Stimulated activated CD4-positive, alpha-beta T cell treated with anti-CD3 and anti-CD28 coated beads, Interleukin-2, amount 100 ng/mL, for 24 hours (primary cell): ENCODE measurements around the gene DDIT3.
"Not testable (repeated sequence)": the region's sequence is repeated elsewhere in the genome, so short reads cannot be mapped to it uniquely, and the experiment has no call there.

ENCODE experiments used
- DNase-seq, 2 donors: peaks; one replicate each; pipeline ENCODE4 v3.0.0-alpha.2; 2020

The DDIT3 gene

DNA sequence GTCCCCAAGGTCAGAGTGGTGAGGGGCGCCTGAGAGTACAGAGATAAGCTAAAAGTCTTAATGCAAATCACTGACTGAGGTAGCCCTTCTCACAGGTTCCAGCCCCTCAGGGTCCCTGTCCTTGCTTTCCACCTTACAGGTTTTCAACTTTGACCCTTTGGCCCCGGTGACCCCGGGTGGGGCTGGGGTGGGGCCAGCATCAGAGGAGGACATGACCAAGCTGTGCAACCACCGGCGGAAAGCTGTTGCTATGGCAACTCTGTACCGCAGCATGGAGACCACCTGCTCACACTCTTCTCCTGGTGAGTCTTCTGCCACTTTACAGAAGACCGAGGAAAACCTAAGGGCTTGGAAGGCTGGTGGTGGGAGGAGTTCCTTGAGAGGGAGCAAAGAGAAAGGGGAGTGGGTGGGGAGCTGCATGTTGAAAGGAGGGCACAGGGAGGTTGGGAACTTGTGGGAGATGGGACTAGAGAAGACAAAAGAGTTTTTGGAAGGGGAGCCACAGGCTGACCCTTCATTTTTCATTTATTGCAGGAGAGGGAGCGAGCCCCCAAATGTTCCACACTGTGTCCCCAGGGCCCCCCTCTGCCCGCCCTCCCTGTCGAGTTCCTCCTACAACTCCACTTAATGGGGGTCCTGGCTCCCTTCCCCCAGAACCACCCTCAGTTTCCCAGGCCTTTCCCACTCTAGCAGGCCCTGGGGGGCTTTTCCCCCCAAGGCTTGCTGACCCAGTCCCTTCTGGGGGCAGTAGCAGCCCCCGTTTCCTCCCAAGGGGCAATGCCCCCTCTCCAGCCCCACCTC, 4.7 kb upstream of the DDIT3 start:
- no peak for DNase-seq

DNA sequence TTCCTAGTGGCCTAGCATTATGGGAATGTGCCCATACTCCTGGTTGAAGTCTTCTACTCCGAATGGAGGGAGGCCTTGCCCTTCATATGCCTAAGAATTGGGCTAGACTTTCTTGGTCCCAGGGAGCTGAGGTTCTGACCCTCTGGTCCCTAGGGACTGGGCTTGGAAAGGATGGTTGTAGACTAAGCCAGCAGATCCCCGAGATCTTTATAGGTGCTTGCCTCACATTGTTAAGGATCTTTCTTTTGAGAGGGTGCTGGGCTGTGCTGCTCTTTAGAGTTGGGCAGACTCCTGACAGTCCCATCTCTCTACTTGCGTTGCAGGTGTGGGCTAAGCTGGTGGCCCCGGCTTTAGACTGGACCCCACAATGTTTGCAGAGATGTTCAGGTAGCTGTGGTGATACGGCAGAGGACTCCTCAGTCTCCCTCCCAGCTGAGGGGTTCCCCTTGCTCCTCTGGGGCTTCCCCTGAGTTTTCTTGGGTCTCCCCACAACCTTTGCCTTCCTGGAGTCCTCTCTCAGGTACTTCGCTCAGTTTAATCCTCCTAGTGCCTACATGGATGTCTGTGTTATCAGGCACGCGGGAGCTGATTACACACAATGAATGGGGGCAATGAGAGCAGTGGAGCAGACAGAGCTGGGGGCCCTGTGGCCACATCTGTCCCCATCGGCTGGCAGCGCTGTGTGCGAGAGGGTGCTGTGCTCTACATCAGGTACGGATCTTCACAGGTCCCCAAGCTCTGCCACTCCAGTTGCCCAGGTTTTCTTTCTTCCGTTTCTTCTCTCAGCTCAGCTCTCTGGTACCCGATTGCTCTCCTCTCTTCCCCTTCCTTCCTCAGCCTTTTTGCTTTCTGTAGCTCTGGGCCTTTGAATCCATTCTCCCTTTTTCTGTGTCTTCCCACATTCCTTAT, 3.6 kb upstream of the DDIT3 start:
- no peak for DNase-seq

DNA sequence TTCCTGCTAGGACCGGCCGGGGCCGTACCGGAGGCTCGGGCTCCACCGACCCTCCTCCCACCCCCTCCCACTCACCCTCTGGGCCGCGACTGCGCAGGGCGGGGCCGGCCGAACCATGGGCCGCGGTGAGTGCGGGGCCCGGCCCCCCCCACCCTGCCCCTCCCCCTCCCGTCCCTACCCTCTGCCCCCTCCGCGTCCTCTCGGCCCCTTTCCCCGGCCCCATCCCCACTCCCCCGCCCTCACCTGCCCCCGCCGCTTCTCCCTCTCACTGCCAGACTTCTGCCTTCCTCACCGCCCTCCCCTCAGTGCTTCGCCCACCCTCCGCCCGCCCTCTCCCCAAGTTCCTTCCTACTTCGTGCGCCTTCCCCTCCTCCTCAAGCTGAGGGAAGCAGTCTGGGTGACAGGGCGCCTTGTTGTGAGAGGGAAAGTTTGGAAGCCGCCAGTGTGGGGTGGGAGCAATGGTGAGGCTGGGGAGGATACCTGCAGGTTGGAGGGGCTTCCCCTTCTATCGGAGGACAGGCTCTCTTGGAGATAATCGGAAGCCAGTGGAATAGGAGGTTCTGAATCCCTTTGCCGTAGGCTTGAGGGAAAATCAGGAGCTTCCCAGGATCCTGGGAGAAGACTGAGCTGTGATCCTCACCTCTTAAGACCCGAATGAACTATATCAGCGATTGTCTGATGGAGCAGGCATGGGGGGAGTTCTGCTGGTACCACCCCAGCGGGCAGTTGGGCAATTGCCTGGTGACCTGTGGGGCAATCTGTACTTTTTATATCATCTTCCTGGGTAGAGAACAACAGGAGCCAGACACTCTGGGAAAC, 2.8 kb upstream of the DDIT3 start:
- peak; percentile 50 to 51 for DNase-seq

DNA sequence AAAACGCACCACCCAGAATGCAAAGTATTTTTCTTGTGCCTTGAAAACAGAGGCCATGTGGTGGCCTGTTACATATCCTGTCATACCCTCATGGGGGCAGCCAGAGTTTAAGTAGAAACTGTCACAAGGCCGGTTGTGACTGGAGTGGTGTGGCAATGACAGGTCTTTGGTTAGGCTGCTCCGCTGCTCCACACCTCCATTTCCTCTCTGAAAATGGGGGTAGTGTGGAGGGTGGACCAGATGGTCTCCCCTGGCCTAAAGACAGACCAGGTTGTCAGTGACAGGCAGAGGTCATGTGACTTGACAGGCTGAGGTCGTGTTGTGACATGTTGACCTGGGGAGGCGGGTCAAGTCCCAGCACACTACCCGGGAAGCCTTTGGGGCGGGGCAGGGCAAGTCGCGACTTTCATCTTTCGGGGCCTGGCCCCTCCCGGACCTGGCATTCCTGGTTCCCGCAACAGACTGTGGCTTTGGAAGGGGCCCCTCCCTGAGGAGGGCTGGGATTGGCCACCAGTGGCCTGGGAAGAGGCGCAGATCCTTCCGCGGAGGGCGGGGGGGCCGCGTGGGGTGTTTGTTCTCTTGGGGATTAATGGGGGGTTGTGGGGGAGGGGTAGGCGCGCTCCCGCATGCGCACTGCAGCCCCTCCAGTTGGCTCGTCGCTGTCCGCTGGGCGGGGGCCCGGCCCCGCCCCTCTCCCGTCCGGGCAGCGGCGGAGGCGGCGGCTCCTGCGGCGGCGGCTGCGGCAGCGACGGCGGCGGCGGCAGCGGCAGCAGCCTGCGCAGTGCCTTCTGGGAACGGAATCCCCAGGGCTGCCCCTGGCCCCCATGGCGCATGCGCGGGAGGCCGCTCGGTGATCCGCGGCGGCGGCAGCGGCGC, 1.9 kb upstream of the DDIT3 start, which contains the start of gene MBD6:
Gene MBD6 (plus strand): TSS at position 814 of the 876 bp plus-strand sequence. CDS start 1,480 bp downstream, outside the sequence.
- DNase-seq: peak; percentile 89 to 90

DNA sequence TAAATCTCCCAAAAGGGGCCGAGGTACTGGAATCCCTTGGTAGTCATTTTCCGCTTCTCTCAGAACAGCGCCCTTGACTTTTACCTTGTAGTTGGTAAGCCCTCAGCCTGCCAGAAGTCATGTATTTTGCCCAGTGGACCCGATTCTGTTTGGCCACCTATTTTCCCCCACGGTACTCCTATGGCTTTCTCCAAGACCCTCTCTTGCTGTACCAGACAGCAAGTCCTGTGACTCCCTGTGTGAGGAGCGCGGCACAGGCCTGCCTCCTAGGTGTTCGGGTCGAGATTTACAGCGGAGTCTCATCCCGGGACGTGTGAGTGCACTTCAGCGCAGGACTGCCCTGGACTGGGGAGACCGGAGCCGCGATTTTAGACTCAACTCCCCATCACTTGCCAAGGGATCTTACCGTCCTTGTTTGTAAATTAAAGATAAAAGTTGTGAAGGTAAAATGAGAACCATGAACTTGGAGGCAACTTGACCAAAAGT, 1.3 kb upstream of the DDIT3 start:
- DNase-seq: peak; percentile 24 to 43

DNA sequence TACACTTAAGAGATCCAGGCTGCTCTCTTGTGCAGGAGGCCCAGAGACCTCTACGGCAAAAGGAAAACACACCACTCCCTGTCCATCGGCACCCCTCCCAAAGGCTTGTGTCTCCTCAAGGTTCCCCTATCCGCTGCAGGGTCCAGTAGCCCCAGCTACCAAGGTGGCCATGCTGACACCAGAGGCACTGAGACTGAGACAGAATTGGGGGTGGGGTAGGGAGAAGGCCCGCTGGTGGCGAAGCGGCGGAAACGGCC, 590 bp downstream of the DDIT3 start:
- DNase-seq: peak; percentile 36 to 42

DNA sequence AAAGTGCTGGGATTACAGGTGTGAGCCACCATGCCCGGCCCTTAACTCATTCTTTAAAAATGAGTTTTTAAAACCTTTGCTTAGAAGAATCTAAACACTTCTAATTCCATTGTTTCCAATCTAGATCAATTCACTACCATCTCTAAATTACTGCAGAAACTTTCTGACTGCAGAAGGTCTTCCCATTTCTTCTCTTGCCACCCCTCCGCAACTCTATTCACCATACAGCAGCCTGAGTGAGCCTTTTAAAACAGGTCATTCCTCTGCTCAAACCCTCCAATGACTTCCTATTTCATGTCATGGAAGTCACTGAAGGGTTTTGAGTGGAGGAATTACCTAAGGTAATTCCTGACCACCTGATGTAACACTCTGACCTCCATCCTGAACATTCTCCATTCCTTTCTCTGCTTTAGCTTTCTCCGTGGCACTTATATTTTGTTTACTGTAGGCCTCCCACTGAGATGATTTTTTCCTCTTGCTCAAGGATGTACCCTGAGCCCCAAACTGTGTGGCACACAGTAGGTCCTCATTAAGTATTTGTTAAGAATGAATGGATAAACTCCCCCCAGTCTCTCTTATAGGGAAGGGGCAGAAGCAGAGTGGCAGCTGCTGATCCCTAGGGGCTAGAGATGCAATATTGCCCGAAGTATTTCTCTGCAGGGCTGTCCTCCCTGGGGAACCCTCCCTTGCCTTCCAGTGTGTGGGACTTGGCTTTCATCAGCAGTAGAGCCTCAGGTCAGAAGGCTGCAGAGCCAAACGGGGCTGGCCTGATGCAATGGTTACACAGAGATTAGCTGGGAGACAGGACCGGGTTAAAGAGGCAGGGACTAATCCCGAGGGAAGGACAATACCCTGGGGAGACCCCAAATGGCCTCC, 1.2 kb downstream of the DDIT3 start:
- peak; percentile 20 to 28 for DNase-seq

DNA sequence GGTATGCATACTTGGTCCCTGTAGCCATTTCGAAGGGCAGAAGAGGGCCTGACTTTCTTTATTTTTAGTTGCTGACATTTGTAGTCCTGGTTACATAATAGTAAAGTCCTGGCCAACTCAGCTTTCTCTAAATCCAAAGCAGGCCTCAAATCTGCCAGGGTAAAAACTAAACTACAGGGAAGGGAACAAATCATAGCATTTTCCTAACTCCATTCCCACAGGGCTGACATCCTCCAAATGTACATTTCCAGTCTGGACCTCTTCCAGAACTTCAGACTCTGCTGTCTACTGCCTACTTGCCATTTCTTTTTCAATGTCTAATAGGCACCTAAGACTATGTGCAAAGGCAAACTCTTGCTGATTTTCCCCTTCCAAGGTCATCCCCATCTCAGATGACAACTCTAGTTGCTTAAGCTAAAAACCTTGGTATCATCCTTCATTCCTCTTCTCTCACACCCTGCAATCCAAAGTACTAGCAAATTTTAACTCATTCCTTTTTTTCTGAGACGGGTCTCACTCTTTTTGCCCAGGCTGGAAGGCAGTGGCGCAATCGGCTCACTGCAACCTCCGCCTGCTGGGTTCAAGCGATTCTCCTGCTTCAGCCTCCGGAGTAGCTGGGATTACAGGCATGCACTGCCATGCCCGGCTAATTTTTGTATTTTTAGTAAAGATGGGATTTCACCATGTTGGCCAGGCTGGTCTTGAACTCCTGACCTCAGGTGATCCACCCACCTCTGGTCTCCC, 2.0 kb downstream of the DDIT3 start:
- no peak for DNase-seq

DNA sequence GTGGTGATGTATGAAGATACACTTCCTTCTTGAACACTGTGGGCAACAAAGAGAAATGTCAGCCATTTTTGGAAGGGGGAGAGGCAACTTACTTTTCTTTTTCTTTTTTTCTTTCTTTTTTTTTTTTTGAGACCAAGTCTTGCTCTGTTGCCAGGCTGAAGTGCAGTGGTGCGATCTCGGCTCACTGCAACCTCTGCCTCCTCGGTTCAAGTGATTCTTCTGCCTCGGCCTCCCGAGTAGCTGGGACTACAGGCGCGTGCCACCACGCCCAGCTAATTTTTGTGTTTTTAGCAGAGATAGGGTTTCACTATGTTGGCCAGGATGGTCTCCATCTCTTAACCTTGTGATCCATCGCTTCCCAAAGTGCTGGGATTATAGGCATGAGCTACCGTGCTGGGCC, 2.6 kb downstream of the DDIT3 start:
- DNase-seq: not testable (repeated sequence)

DNA sequence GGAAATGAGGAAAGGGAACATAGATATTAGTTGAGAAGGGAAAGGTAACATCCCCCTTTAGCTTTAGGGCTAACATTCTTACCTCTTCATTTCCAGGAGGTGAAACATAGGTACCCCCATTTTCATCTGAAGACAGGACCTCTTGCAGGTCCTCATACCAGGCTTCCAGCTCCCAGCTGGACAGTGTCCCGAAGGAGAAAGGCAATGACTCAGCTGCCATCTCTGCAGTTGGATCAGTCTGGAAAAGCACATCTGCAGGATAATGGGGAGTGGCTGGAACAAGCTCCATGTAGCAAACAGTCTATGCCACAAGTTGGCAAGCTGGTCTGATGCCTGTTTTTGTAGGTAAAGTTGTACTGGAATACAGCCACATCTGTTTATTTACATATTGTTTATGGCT, 3.1 kb downstream of the DDIT3 start:
- DNase-seq: no peak

DNA sequence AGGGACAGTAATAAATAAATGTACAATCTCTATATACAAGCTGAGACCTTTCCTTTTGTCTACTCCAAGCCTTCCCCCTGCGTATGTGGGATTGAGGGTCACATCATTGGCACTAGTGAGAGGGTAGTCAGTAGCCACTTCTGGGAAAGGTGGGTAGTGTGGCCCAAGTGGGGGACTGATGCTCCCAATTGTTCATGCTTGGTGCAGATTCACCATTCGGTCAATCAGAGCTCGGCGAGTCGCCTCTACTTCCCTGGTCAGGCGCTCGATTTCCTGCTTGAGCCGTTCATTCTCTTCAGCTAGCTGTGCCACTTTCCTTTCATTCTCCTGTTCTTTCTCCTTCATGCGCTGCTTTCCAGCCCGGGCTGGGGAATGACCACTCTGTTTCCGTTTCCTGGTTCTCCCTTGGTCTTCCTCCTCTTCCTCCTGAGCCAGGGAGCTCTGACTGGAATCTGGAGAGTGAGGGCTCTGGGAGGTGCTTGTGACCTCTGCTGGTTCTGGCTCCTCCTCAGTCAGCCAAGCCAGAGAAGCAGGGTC, 3.6 kb downstream of the DDIT3 start:
- no peak for DNase-seq

DNA sequence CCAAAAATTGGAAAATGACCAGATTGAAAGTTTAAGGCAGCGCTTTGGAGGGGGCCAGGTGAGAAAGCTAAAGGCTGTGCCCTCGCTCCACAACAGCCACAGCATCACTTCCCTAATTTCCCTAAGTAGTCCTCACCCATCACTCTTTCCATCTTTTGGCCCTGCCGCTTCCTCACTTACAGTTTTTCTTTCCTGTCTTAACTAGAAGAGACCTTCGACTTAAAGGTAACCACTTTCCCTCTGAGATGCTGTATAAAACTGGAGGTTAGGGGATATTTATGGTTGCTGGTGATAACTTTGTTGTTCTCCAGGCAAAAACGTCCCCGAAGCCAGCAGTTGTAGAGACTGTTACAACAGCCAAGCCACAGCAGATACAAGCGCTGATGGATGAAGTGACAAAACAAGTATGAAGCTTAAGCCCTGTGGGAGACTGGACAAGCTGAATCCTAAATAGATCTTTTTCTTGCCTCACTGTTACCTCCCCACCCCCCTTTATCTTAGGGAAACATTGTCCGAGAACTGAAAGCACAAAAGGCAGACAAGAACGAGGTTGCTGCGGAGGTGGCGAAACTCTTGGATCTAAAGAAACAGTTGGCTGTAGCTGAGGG, 4.3 kb downstream of the DDIT3 start:
- no peak for DNase-seq

DNA sequence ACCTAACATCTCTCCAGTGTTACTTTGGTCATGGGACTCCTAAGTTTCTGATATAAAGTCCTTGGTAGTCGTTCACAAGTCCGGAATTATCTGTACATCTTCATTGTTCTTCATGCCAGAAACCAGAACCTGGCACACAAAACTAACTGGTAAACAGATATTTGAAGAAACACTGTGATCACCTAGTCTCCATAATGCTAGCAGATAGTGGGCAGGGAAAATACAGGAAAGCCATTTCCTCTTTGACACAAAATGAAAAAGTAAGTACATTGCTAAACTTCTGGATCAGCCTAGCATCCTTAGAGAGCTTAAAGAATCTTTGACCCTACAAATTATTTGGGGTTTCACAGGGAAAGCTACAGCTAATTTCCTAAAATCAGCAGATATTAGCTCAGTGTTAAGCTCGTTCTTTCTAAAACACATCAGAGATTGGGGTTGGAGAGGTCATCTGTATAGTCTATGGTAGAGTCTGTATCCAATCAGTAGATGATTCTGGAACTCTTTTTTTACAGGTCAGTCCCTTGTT, 4.8 kb downstream of the DDIT3 start:
- no peak for DNase-seq

DNA sequence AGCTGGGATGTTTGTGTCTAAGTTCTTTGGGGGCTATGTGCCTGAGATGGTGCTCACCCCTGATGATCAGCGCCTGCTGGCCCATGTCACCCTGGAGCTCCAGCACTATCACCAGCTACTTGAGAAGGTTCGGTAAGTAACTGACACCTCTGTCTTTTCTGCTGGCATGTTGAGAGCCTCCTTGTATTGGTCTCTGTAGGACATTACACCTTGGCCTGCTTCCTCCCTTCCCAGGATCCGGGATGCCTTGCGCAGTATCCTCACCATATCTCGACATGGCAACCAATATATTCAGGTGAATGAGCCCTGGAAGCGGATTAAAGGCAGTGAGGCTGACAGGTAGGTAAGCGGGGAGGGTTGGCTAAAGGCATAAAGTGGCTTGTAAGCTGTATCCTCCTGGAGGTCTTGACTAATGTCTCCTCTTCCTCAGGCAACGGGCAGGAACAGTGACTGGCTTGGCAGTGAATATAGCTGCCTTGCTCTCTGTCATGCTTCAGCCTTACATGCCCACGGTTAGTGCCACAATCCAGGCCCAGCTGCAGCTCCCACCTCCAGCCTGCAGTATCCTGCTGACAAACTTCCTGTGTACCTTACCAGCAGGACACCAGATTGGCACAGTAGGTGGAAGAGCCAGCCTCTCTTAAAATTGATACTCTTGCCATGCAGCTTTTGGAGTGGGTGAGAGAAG, 5.5 kb downstream of the DDIT3 start:
- DNase-seq: no peak

DNA sequence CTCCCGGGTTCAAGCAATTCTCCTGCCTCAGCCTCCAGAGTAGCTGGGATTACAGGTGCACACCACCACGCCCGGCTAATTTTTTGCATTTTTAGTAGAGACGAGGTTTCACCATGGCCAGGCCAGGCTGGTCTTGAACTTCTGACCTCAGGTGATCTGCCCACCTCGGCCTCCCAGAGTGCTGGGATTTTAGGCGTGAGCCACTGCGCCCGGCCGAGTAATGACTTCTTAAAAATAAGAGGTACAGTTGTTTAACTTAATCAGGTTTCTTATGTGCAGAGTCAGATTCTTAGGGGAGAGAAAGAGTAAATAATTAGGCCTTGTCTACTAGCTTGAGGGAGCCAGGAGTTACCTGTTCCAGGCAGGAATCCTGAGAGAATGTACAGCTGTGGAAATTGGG, 6.1 kb downstream of the DDIT3 start:
- DNase-seq: not testable (repeated sequence)

DNA sequence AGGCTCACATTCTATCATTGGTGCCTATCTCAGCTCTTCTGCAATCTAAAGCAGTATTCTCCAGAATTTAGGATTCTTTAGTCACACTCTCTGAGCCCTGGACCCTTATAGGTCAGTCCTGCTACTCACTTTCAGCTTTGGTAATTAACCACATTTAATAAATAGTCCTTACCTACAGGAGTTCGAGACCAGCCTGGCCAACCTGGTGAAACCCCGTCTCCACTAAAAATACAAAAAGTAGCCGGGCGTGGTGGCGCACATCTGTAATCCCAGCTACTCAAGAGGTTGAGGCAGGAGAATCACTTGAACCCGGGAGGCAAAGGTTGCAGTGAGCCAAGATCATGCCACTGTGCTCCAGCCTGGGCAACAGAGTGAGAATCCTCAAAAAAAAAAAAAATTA, 6.6 kb downstream of the DDIT3 start:
- not testable (repeated sequence) for DNase-seq

DNA sequence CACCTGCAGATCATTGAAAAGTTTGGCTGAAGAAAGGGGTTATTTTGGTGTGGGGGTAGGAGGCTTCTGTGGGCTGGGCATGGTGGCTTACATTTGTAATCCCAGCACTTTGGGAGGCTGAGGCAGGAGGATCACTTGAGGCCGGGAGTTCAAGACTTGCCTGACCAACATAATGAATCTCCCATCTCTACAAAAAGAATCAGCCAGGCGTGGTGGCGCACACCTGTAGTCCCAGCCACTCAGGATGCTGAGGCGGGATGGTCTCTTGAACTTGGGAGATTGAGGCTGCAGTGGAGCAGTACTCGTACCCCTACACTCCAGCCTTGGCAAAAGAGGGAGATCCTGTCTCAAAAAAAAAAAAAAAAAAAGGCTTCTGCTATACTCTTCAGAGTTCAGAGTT, 7.0 kb downstream of the DDIT3 start:
- DNase-seq: no peak

DNA sequence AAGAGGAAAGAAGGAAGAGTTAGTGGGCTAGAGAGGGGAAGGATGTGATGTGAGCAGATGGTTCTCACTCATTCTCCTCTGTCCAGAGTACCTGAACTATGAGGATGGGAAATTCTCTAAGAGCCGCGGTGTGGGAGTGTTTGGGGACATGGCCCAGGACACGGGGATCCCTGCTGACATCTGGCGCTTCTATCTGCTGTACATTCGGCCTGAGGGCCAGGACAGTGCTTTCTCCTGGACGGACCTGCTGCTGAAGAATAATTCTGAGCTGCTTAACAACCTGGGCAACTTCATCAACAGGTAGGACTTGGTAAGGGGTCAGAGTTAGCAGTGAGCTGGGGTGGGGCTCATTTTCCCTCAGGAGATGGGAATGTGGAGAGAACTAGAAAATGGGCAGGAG, 7.6 kb downstream of the DDIT3 start:
- no peak for DNase-seq
